Parathyroid adenoma (tissue), 2 donors: ENCODE results near the gene GOLGA8S.
"Not testable (repeated sequence)": the region's sequence is repeated elsewhere in the genome, so short reads cannot be mapped to it uniquely, and the experiment has no call there.

Experiments used
- H2AFZ ChIP-seq: fragments of 300-600 bp; sonication (generic); one replicate; pipeline ENCODE4 v1.7.0; 2017; ENCODE audit warnings: antibody characterized with exemption, mild to moderate bottlenecking
- H3K27ac ChIP-seq: fragments of 300-600 bp; sonication (generic); one replicate; pipeline ENCODE4 v1.7.0; 2017
- H3K27me3 ChIP-seq: fragments of 300-600 bp; sonication (generic); one replicate; pipeline ENCODE4 v1.7.0; 2017; ENCODE audit warnings: low read length; ENCODE audit not compliant: control insufficient read depth, insufficient read depth
- H3K36me3 ChIP-seq: fragments of 300-600 bp; sonication (generic); one replicate; pipeline ENCODE4 v1.7.0; 2017; ENCODE audit warnings: low read length; ENCODE audit not compliant: control insufficient read depth, insufficient read depth
- H3K4me1 ChIP-seq: fragments of 300-600 bp; sonication (generic); one replicate; pipeline ENCODE4 v1.7.0; 2017; ENCODE audit warnings: control low read depth
- H3K4me2 ChIP-seq: fragments of 300-600 bp; sonication (generic); one replicate; pipeline ENCODE4 v1.7.0; 2017; ENCODE audit warnings: low read length
- H3K4me3 ChIP-seq: fragments of 300-600 bp; sonication (generic); one replicate; pipeline ENCODE4 v1.7.0; 2017; ENCODE audit warnings: low read depth, low read length
- H3K79me2 ChIP-seq: fragments of 300-600 bp; sonication (generic); one replicate; pipeline ENCODE4 v1.7.0; 2017; ENCODE audit warnings: control low read depth
- H3K9ac ChIP-seq: fragments of 300-600 bp; sonication (generic); one replicate; pipeline ENCODE4 v1.7.0; 2017; ENCODE audit warnings: mild to moderate bottlenecking
- H3K9me3 ChIP-seq: fragments of 300-600 bp; sonication (generic); one replicate; pipeline ENCODE4 v1.7.0; 2017; ENCODE audit warnings: low read length; ENCODE audit not compliant: control insufficient read depth
- CTCF ChIP-seq: fragments of 300-600 bp; sonication (generic); IDR thresholded peaks from one replicate; pipeline ENCODE4 v1.7.0; 2017; ENCODE audit warnings: antibody characterized with exemption, mild to moderate bottlenecking
- donor health status: primary hyperparathyroidism.

GOLGA8S gene

GRCh38 chr15:23372284-23372683, 17.7 kb downstream of the GOLGA8S start:
- Histone ChIP-seq H3K79me2 (no peaks in the 10 kb centered on the region), H3K4me1 (no peaks in the 10 kb centered on the region), H2AFZ (no peak overlapping the region), H3K9me3 (no peaks in the 10 kb centered on the region), H3K27ac (no peak overlapping the region), H3K9ac (no peak overlapping the region), H3K36me3 (no peaks in the 10 kb centered on the region), H3K27me3 (no peaks in the 10 kb centered on the region), H3K4me3 (no peak overlapping the region), H3K4me2 (no peak overlapping the region)
- TF ChIP-seq CTCF: no peak

GRCh38 chr15:23372891-23373600, 18.5 kb downstream of the GOLGA8S start:
- not testable (repeated sequence) for H3K9ac ChIP-seq, H3K9me3 ChIP-seq, H3K36me3 ChIP-seq, H3K4me2 ChIP-seq, H3K4me1 ChIP-seq, H3K27me3 ChIP-seq, H2AFZ ChIP-seq, H3K27ac ChIP-seq, H3K79me2 ChIP-seq, H3K4me3 ChIP-seq

- H2AFZ ChIP-seq, H3K4me3 ChIP-seq, H3K27ac ChIP-seq, H3K4me2 ChIP-seq, H3K79me2 ChIP-seq, H3K27me3 ChIP-seq, H3K4me1 ChIP-seq, H3K9me3 ChIP-seq, H3K9ac ChIP-seq, H3K36me3 ChIP-seq: not testable (repeated sequence)
These were observed 19.7 kb downstream of the GOLGA8S start for GRCh38 chr15:23374226-23374625.

GRCh38 chr15:23378946-23379345, 24.4 kb downstream of the GOLGA8S start:
- not testable (repeated sequence) for H3K27ac ChIP-seq, H3K4me3 ChIP-seq, H3K79me2 ChIP-seq, H3K9me3 ChIP-seq, H3K4me1 ChIP-seq, H2AFZ ChIP-seq, H3K27me3 ChIP-seq, H3K4me2 ChIP-seq, H3K9ac ChIP-seq, H3K36me3 ChIP-seq

GRCh38 chr15:23380700-23381099, 26.2 kb downstream of the GOLGA8S start:
- not testable (repeated sequence) for H3K9me3 ChIP-seq, H3K79me2 ChIP-seq, H3K9ac ChIP-seq, H3K27me3 ChIP-seq, H3K27ac ChIP-seq, H3K4me3 ChIP-seq, H3K4me2 ChIP-seq, H2AFZ ChIP-seq, H3K36me3 ChIP-seq, H3K4me1 ChIP-seq

- H3K36me3 ChIP-seq, H3K79me2 ChIP-seq, H3K4me2 ChIP-seq, H3K9ac ChIP-seq, H3K4me3 ChIP-seq, H3K27me3 ChIP-seq, H2AFZ ChIP-seq, H3K27ac ChIP-seq, H3K4me1 ChIP-seq, H3K9me3 ChIP-seq: not testable (repeated sequence)
These were observed 26.6 kb downstream of the GOLGA8S start for GRCh38 chr15:23381192-23381591.

GRCh38 chr15:23384371-23384770, 29.8 kb downstream of the GOLGA8S start:
- Histone ChIP-seq H2AFZ (no peak overlapping the region), H3K4me1 (no peaks in the 10 kb centered on the region), H3K9me3 (no peaks in the 10 kb centered on the region), H3K36me3 (no peaks in the 10 kb centered on the region), H3K9ac (no peak overlapping the region), H3K27ac (no peak overlapping the region), H3K27me3 (no peaks in the 10 kb centered on the region), H3K4me2 (no peak overlapping the region), H3K79me2 (no peaks in the 10 kb centered on the region), H3K4me3 (no peak overlapping the region)
- no peak for TF ChIP-seq CTCF
